ENCODE measurements around the gene GRAPL. TPM values are rescaled to one million over a fixed set of nuclear protein-coding genes. Genes with fewer than 3 reads are reported as not detected.
"Not testable (repeated sequence)": the region's sequence is repeated elsewhere in the genome, so short reads cannot be mapped to it uniquely, and the experiment has no call there.

GRAPL gene
- total RNA-seq, 1 donor from 2014 or later = not detected

DNA sequence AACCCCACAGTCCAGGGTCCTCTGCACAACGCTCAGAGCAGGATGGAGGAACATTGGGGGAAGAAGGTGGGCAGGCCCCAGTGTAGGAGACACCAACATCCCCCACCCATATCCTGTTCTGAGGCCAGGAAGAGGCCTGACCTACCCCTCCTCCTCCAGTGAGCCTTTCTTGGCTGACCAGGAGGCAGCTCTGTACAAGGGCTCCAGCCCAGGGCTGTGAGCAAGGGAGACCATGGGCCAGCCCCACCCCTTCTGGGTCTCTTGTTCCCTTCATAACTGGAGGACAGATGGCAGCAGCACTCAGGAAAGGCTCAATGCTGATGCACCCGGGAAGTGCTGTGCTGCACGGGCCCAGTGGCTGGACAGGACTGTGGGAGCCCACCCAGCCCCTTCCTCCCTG is 47.0 kb downstream of the GRAPL start:
- not testable (repeated sequence) for H3K4me3 Mint-ChIP-seq; H3K27ac Mint-ChIP-seq; DNase-seq (ENCODE audit: extremely low spot score, unreplicated experiment); H3K4me1 Mint-ChIP-seq (ENCODE audit: unreplicated experiment); H3K27me3 Mint-ChIP-seq; H3K9me3 Mint-ChIP-seq; H3K36me3 Mint-ChIP-seq

GRCh38 chr17:19175410-19175809 is 48.0 kb downstream of the GRAPL start:
- not testable (repeated sequence) for H3K27me3 Mint-ChIP-seq; H3K27ac Mint-ChIP-seq; H3K4me3 Mint-ChIP-seq; DNase-seq (ENCODE audit: extremely low spot score, unreplicated experiment); H3K4me1 Mint-ChIP-seq (ENCODE audit: unreplicated experiment); H3K9me3 Mint-ChIP-seq; H3K36me3 Mint-ChIP-seq

DNA sequence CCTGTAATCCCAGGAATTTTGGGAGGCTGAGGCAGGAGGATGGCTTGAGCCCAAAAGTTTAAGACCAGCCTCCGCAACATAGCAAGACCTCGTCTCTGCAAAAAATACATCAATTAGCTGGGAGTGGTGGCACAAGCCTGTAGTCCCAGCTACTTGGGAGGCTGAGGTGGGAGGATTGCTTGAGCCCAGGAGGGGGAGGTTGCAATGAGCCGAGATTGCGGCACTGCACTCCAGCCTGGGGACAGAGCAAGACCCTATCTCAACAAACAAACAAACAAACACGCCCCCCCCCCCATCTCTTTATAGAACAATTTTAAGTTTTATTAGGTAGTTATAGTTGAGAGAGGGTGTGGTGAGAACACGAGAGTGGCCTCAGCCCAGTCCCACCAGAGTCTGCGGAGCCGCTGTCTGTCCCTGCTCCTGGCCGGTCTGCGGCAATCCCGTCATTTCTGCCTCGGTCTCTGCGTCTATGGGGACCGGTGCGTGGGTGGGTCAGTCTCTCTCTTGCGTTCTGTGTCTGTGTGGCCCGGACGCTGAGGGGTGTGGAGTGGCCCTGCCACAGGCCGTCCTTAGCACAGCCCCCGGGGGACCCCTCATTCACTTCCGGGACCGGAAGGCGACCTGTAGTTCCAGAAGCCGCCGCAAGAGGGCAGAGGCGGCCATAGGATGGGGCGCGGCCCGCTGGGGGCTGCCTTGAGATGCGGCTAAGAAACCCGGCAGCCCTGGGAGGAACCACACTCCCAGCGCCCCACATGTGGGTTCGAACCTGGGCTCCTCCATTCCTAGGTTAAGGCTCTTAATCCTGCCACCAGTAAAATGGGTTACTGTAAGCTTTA is 53.9 kb downstream of the GRAPL start:
- H3K36me3 Mint-ChIP-seq; H3K9me3 Mint-ChIP-seq; DNase-seq (ENCODE audit: extremely low spot score, unreplicated experiment); H3K27ac Mint-ChIP-seq; H3K4me3 Mint-ChIP-seq; H3K4me1 Mint-ChIP-seq (ENCODE audit: unreplicated experiment); H3K27me3 Mint-ChIP-seq: not testable (repeated sequence)

GRCh38 chr17:19187883-19188869 is 60.8 kb downstream of the GRAPL start:
- not testable (repeated sequence) for H3K27ac Mint-ChIP-seq; H3K27me3 Mint-ChIP-seq; H3K9me3 Mint-ChIP-seq; DNase-seq (ENCODE audit: extremely low spot score, unreplicated experiment); H3K4me1 Mint-ChIP-seq (ENCODE audit: unreplicated experiment); H3K4me3 Mint-ChIP-seq; H3K36me3 Mint-ChIP-seq

- H3K36me3 Mint-ChIP-seq; DNase-seq (ENCODE audit: extremely low spot score, unreplicated experiment); H3K27me3 Mint-ChIP-seq; H3K9me3 Mint-ChIP-seq; H3K4me1 Mint-ChIP-seq (ENCODE audit: unreplicated experiment); H3K4me3 Mint-ChIP-seq; H3K27ac Mint-ChIP-seq: not testable (repeated sequence)
These were observed 61.7 kb downstream of the GRAPL start for GRCh38 chr17:19188870-19189708.

GRCh38 chr17:19189781-19190405 is 62.5 kb downstream of the GRAPL start:
- H3K36me3 Mint-ChIP-seq; H3K4me1 Mint-ChIP-seq (ENCODE audit: unreplicated experiment); H3K9me3 Mint-ChIP-seq; H3K27me3 Mint-ChIP-seq; H3K4me3 Mint-ChIP-seq; H3K27ac Mint-ChIP-seq; DNase-seq (ENCODE audit: extremely low spot score, unreplicated experiment): not testable (repeated sequence)

GRCh38 chr17:19196382-19197204 is 69.2 kb downstream of the GRAPL start:
- not testable (repeated sequence) for H3K36me3 Mint-ChIP-seq; H3K4me3 Mint-ChIP-seq; H3K27me3 Mint-ChIP-seq; H3K4me1 Mint-ChIP-seq (ENCODE audit: unreplicated experiment); H3K9me3 Mint-ChIP-seq; H3K27ac Mint-ChIP-seq
- DNase-seq (ENCODE audit: extremely low spot score, unreplicated experiment) = peak; percentile 31

- not testable (repeated sequence) for H3K36me3 Mint-ChIP-seq; H3K27ac Mint-ChIP-seq; H3K27me3 Mint-ChIP-seq; H3K9me3 Mint-ChIP-seq; H3K4me3 Mint-ChIP-seq; DNase-seq (ENCODE audit: extremely low spot score, unreplicated experiment); H3K4me1 Mint-ChIP-seq (ENCODE audit: unreplicated experiment)
These were observed 75.1 kb downstream of the GRAPL start for GRCh38 chr17:19202448-19202847.

DNA sequence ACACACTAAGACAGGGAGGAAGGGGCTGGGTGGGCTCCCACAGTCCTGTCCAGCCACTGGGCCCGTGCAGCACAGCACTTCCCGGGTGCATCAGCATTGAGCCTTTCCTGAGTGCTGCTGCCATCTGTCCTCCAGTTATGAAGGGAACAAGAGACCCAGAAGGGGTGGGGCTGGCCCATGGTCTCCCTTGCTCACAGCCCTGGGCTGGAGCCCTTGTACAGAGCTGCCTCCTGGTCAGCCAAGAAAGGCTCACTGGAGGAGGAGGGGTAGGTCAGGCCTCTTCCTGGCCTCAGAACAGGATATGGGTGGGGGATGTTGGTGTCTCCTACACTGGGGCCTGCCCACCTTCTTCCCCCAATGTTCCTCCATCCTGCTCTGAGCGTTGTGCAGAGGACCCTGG is 76.0 kb downstream of the GRAPL start:
- H3K9me3 Mint-ChIP-seq; H3K27ac Mint-ChIP-seq; H3K36me3 Mint-ChIP-seq; H3K4me1 Mint-ChIP-seq (ENCODE audit: unreplicated experiment); H3K27me3 Mint-ChIP-seq; H3K4me3 Mint-ChIP-seq; DNase-seq (ENCODE audit: extremely low spot score, unreplicated experiment): not testable (repeated sequence)

Other genes starting within 250 kb of the GRAPL start
- gene SLC5A10, start 175.4 kb upstream of the GRAPL start, total RNA-seq (ENCODE audit: low replicate concordance) = 0.19 TPM in 1 of 2 replicates, not detected in the other
- 8.3 and 18.5 TPM in 2 replicates for gene FAM83G, start 122.8 kb upstream of the GRAPL start, total RNA-seq (ENCODE audit: low replicate concordance)
- 0.22 TPM in 1 of 2 replicates, not detected in the other for gene GRAP, start 80.6 kb upstream of the GRAPL start, total RNA-seq (ENCODE audit: low replicate concordance)
- gene EPN2, start 109.8 kb downstream of the GRAPL start, total RNA-seq (ENCODE audit: low replicate concordance) = 53.9 and 56.7 TPM in 2 replicates
- gene B9D1, start 235.1 kb downstream of the GRAPL start, total RNA-seq (ENCODE audit: low replicate concordance) = 13.8 and 23.2 TPM in 2 replicates

Data from type B pancreatic cell (in vitro differentiated cells).